NCI-H526 treated with DMSO at 0.1 percent for 48 hours (cell line): ENCODE results near the gene ZNF529.
"Not testable (repeated sequence)": the region's sequence is repeated elsewhere in the genome, so short reads cannot be mapped to it uniquely, and the experiment has no call there.

Experiments
- DNase-seq: peaks from one replicate; lab custom pipeline; 2025; lab: John Stamatoyannopoulos, UW

The ZNF529 gene

DNA sequence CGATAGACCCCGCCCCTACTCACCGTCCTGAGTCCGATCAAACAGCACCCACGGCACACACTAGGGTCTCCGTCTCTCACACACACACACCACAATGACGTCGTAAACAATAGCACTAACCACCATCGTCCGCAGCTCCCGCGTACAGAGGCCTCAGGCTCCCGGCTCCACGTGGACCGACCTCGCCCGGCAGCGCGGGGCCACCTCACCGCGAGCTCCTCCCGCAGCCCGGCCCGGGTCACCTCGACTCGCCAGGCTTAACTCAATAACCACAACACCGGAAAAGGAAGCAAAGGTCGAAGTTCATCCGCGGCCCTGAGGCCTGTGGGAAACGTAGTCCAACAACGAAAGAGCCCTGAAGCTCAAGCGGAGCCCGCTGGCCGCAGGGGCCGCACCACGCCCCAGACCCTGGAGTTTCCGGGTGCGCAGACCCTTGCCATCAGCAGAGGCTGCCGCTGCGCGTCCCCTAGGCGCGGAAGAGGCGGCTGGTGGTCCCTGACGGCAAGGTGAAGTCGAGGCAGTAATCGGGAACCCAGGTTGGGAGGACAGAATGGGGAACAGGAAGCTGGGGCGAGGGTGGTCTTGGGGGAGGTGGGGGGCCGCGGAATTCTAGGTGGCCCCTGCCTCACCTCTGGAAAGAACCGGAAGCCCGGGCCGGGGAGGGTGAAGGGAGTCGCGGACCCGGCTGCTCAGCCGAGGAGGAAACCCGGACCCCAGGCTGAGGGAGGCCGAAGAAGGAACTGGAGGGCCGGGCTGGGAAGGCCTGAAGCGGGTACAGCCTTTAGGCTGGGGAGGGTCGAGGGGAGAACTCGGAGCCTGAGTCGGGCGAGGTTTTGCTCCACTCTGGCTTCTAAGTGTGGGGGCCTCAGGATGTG is at the start of gene ZNF529:
Gene ZNF529, minus strand, starts transcription at position 273 of the 875 bp plus-strand sequence. CDS start 946 bp downstream, outside the sequence.
- peak; percentile 94 for DNase-seq

DNA sequence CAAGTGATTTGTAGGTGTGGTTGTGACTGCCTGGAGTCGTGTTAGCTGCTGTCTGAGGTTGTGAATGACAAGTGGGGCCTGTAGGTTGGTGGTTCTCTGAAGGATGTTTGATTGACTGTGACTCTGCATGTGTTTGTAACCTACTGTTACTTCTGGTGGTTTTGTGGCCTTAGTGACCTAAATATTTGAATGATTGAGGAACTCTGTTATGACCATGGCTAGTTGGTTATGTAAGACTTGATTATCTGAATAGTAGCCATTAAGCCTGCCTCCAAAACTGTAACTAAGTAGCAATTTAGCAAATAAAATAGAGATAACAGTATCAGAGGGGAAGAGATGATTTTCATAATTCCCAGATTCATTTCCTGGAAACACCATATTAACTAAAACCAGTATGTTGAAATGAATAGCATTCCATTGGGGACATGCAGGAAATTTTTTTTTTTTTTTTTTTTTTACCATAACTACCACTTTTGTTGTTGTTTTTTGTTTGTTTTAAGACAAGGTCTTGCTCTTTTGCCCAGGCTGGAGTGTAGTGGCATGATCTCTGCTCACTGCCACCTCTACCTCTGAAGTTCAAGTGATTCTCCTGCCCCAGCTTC is 32.9 kb upstream of the ZNF529 start:
- DNase-seq: no peak

DNA sequence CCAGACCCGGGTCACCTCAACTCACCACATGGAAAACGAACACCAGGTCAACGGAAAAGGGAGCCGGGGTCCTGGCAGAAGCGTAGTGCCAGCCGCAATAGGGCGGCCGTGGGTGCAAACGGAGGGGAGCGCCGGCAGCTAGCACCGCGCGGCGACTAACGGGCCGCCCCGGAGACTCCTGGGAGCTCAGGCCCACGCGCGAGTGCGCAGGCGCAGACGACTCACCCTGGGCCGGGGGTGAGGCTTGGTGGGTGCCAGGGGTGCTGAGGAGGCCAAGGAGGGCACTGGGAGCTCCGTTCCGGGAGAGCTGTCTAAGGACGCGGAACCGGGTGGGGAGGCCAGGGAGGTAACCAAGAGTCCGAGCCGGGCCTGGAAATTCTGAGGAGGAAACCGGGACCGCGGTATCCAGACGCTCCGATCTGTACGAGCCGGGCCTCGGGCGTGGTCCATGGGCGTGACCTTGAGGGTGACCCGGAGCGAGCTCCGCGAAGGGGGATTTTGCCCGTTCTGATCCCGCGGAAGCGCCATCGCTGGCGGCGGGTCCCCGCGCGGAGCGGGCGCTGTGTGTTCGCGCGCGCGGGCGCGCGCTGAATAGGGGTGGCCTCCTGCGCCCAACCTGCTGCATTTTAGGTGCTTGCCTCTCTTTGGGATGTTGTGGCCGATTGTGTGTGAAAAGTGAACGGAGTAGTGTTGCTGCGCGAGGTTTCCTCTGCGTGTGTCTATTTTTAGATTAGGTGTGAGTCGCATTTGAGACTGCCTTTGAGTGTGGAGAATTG is 32.2 kb upstream of the ZNF529 start, which contains the start of gene ZNF382:
Gene ZNF382, plus strand, starts transcription at position 213 of the 776 bp plus-strand sequence. CDS start 4,602 bp downstream, outside the sequence.
- DNase-seq: peak; percentile 70

DNA sequence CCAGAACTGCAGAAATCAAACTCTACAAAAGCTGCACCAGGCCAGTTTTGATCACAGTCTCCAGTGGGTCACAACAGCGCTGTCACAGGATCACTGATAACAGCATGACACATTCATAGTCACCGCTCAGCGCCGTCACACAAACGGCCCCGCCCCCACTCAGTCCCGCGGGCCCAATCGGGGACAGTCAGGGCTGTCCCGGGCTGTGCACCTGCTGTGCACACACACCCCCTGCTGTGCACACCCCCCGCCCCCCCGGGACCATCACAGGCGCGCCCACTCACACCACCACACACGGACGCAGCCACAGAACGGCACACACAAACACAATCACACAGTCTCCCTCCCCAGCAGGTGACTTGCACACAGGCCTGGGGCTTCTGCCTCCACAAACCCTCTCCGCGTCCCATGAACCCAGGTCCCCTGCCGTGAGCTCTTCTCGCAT is 31.6 kb upstream of the ZNF529 start:
- peak; percentile 37 for DNase-seq

DNA sequence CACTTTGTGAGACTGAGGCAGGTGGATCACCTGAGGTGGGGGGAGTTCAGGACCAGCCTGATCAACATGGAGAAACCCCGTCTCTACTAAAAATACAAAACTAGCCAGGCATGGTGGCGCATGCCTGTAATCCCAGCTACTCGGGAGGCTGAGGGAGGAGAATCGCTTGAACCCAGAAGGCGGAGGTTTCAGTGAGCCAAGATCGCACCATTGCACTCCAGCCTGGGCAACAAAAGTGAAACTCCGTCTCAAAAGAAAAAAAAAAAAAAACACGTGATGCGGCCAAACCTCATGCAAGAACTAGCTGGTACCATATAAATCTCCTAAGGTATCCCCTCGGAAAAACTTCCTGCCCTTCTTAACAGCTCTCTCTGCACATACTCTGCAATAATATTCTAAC is 29.6 kb upstream of the ZNF529 start:
- DNase-seq: not testable (repeated sequence)

DNA sequence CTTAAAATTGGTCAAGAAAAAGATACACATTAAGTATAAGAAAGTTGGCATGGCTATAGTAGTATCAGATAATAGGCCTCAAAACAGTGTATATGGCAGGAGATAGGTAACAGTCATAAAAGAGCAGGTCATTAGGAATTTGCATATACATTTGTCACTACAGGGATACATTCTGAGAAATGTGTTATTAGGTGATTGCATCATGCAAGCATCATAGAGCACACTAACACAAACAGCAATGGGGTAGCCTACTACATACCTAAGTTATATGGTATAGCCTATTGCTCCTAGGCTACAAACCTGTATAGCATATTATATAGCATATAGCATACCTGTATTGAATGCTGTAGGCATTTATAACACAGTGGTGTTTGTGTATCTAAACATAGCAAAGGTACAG is 6.2 kb upstream of the ZNF529 start:
- no peak for DNase-seq

DNA sequence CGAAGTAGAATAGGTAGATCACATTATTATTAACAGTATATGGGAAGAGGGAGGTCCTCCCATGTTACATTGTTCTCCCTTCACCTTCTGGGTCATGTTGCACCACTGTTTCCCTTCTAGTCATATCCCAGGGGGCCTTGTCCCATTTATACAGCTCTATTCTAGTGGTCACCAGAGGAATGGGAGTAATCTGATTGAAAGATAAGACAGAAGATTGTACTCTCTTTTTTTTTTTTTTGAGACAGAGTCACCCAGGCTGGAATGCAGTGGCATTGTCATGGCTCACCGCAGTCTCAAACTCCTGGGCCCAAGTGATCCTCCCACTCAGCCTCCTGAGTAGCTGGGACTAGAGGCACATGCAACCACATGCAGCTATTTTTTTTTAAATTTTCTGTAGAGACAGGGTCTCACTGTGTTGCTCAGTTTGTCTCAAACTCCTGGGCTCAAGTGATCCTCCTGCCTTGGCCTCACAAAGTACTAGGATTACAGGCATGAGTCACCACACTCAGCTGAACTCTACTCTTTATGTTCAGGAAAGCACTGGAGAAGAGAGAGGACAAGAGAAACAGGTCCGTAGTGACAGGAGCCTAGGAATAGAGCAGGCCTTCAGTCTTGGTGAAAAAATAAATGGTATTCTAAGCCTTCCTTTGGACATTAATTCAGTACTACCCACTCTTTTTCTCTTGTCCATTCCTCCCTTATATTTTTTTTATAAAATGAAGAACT is 4.3 kb upstream of the ZNF529 start:
- DNase-seq: no peak

DNA sequence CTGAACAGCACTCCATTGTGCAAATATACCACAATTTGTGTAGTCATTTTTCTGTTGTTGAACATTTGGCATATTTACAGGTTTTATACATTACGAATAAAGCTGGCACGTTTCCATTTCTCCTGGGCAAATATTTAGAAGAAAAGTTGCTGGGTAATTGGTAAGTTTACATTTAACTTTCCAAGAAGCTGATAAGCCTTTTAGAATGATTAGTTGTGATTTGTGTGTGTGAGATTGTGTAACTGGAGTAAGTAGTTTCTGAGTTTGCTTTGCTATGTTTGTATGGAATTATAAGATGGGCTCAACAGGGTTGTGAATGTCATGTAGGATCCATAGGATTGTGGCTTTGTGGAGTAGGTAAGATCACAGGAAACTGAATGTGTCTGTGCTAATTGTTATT is 1.6 kb upstream of the ZNF529 start:
- DNase-seq: no peak

DNA sequence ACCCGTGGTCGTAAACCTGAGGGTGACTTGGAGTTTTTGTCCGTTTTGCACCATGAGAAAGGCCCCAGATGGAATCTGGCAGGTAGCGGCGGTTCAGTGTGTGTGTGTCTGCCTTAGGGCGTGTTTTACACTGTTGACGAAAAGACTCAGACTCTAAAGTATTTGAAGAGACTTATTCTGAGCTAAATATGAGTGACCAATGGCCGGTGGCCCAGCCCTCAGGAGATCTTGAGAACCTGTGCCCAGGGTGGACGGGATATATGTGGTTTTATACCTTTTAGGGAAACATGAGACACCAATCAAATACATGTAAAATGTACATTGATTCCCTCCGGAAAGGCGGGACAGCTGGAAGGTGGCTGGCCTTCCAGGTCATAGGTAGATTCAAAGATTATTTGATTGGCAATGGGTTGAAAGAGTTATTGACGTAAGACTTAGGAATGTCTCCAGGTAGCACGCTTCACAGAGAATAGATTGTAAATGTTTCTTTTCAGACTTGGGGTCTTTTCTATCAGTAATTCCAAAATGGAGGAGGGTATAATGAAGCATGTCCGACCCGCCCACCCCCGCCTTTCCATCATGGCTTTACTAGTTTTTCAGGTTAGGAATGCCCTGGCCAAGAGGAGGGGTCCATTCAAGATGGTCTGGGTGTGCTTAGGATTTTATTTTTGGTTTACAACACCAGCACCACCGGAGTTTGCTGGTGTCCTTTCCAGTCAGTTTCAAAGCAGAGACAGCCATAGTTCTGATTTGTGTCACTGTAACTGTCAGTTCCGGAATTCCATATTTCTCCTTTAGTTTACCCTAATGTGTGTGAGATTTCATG is 1.0 kb upstream of the ZNF529 start:
- DNase-seq: no peak

DNA sequence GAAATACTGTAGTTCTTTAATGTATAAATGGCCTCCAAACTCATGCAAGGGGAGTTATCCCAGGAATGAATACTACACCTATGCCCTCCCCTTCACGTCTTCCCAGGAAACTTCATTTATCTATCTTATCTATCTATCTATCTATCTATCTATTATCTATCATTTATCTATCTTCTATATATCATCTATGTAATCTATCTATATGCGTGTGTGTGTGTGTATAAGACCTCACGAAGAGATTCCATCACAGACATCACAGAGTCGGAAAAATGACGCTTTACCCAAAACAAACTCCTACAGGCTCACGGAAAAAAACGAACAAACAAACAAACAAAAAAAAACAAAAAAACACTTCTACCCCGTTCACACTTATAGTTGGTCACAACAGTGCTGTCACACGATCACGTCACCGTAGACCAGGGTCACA is 486 bp downstream of the ZNF529 start:
- no peak for DNase-seq

DNA sequence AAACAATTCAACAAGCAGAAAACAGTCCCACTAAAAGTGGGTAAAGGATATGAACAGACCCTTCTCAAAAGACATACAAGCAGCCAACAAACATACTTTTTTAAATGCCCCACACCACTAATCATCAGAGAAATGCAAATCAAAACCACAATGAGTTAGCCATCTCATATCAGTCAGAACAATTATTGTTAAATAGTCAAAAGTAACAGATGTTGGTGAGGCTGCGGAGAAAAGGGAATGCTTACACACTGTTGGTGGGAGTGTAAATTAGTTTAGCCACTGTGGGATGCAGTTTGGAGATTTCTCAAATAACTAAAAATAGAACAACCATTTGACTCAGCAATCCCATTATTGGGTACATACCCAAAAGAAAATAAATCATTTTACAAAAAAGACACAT is 8.7 kb downstream of the ZNF529 start:
- DNase-seq: no peak

DNA sequence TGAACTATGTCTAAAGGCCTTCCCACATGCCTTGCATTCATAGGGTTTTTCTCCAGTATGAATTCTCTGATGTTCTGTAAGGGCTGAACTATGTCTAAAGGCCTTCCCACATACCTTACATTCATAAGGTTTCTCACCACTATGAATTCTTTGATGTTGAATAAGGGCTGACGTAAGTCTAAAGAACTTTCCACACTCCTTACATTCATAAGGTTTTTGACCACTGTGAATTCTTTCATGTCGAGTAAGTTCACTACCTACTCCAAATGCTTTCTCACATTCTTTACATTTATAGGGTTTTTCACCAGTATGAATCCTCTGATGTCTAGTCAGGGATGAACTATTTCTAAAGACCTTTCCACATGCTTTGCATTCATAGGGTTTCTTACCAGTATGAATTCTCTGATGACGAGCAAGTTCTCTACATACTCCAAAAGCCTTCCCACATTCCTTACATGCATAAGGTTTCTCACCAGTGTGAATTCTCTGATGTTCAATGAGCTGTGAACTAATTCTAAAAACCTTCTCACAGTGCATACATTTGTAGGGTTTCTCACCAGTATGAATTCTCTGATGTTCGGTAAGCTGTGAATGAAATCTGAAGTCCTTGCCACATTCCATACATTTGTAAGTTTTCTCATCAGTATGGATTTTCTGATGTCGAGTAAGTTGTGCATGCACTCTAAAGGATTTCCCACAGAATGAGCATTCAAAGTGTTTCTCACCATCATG is 25.9 kb downstream of the ZNF529 start:
- no peak for DNase-seq

DNA sequence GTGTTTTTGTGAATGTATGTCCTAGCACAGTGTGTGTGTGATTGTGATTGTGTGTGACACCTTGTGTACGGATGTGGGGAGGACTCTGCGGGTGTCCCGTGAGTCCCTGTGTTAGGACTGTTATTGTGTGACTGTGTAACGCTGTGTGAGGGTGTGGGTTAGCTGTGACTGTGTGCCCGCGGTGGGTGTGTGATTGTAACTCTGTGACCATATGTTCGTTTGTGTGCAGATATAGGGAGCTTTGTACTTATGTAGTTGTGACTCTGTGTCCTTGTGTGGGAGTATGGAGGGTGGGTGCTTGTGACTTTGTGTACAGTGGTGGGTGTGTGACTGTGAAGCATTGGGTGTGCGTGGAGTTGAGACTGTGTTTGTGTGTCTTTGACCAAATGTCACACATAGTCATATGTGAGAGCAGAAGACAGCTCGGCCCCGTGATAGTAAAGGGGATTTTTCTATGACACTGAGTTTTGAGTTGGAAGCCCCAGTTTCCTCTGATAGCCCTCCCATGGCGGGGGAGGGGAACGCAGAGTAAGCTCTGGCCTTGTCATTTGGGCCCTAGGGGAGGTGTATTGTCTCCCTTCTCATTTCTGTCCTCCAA is 44.1 kb downstream of the ZNF529 start:
- DNase-seq: no peak

DNA sequence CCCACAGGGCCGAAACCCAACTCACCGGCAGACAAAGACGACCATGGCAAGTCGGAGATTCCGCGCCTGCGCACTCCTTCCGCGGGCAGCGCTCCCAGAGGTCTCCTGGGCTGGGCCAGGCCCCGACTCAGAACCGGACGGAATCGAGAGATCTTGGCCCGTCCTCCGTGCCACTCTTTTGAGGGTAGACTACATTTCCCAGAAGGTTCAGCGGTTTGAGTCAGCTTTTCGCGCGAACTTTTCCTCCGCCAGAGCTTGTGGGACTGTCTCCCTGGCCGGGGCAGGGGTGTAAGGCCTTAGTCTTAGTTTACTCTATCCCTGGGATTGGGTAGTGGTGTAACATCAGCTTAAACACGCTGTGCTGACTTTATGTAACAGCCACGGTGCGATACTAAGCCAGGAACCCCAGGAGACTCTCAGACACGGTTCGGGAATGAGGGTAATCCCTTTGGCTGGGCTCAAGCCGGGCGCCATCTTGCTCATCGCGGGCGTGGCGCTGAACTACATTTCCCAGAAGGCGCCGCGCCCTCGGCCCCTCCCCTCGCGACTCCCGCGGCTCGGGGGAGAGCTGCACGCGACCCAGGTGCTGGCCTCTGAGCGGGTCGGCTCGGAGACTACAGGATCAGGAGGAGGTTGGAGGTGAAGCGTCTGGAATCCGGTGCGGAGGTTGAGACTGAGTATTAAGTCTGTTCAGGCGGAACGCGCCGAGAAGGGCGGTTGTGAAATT is 44.7 kb downstream of the ZNF529 start, which contains the start of gene ZNF260:
Gene ZNF260, minus strand, starts transcription at position 78 of the 727 bp plus-strand sequence. CDS start 13,033 bp downstream, outside the sequence.
- DNase-seq: peak; percentile 97

DNA sequence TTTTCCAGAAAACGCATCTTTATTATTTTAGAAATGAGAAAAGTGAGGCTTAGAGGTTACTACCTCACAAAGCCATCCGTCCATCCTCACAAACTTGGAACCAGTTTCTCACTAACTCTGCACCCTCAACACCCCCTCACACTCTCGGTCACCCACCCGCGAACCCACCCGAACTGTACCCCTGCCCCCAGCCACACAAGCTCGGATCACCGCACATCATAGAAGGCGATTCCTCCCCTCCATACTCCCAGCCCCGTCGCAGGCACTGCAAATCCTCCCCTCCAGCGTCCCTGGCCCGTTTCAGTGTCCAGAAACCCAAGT is 45.3 kb downstream of the ZNF529 start:
- DNase-seq: no peak

DNA sequence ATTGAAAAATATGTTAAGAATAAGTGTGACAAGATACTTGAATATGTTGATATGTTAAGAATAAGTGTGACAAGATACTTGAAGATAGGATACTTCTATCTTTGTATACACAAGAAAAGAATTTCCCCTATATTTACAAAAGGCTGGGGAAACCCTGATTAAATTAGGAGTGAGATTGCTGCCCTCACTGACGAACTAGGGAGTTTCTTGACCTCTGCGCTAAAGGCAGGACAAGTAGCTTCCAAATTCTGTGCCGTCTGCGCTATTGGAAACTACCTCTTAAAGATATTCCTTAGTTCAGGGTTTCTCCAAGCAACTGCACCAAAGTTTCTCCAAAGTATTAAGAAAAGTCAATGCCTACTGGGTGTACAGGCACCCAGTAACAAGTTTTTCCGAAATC is 45.8 kb downstream of the ZNF529 start:
- no peak for DNase-seq

DNA sequence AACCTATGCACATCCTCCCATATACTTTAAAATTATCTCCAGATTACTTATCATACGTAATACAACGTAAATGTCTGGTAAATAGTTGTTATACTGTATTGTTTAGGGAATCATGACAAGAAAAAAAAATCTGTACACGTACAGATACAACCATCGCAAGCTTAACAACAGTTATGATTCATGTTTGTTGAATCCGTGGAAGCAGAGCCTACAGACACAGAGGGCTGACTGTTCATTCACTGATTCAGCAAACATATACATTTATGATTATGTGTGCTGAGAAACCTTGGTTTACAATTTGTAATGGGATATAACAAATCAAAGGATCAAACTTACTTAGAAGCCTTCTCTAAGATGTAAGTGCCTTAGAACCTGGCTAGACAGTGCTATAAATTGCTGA is 46.5 kb downstream of the ZNF529 start:
- DNase-seq: no peak

DNA sequence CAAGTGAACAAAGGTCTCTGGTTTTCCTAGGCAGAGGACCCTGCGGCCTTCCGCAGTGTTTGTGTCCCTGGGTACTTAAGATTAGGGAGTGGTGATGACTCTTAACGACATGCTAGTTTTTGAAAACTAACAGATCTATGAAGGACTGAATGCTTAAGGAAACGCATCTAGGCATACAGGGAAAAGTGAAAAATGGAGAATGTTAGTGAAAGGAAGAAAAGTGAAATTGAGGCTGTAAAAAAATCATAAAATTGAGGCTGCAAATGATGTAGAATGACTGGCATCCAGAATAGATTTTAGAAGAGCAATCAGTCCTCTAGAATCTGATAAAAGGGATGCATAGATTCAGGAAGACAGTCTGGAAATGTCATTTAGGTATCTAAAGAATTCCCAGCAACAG is 48.5 kb downstream of the ZNF529 start:
- no peak for DNase-seq

DNA sequence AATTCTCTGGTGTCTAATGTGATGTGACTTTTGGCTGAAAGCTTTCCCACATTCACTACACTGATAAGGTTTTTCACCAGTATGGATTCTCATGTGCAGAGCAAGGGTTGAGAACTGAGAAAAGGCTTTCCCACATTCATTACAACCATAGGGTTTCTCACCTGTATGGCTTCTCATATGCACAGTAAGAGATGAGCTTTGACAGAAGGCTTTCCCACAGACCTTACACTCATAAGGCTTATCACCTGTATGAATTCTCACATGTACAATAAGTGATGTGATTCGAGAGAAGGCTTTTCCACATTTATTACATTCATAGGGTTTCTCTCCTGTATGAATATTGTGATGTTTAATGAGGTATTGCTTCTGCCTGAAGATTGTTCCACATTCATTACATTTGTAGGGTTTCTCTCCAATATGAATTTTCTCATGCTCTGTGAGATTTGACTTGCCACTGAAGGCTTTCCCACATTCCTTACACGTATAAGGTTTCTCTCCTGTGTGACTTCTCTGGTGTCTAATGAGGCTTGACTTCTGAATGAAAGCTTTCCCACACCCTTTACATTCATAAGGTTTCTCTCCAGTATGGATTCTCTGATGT is 59.0 kb downstream of the ZNF529 start:
- DNase-seq: no peak
